A204.1 (cell line): ENCODE data around the gene XDH.

ENCODE experiments used
- FAIRE-seq: peaks from 2 replicates; lab custom pipeline; 2012; peaks lifted over from hg19 to GRCh38; lab: Jason Lieb, UNC

The XDH gene

DNA sequence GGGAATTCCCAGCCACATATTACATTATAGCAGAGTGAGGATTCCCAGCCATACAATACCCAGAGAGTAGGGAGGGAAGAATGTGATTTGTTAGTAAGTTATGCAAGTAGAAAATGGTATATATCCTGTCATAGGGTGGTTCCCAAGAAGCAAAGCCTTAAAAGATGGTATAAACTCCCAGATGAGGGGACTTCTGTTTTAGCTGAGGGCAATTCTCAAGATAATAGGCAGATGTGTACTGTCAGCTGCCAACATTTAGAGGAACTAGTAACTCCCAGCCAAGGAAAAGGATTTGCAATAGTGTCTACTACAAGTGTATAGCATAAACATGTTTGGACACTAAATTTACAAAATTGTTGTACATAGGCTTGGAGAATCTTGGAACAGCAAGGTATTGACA lies 86.5 kb downstream of the XDH start:
- no peak for FAIRE-seq

DNA sequence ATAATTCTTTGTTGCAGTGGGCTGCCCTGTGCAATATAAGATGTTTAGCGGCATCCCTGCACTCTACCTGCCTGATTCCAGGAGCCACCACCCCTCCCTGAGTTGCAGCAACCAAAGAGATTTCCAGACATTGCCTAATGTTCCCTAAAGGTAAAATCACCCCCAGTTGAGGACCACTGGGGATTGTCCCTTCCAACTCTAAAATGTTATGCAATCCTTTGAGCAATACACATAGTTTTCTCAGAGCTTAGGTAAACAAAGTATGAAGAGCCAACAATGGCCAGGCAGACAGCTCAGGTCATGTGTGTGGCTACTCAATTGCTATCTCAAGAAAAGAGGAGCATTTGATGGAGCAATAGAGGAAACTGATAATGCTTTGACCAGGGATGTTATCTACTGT lies 87.0 kb downstream of the XDH start:
- no peak for FAIRE-seq

DNA sequence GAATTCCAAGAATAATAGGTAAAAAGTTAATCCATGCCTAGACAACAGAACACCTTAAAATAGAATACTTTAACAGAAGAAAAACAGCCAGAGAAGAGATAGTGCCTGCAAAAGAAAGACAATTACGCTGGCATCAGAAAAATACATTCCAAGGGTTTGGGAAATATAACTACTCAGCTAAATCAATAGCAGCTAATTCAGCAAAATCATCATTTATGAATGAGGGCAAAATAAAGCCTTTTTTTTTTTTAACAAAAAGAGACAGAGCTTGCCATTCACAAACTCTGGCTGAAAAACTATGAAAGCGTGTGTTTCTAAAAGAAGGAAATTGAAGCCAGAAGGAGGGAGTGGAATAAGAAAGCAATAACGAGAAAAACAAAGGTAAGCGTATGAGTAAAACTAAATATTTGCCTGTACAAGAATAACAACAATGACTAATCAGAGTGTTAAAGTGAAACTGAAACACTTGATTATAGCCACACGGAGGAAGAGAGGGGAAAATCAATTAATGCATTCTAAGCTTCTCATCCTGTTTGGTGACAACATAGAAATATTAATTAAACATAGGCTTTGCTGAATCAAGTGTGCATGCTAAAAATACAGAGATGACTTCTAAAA lies 90.4 kb downstream of the XDH start:
- FAIRE-seq = no peak

GRCh38 chr2:31322371-31322770 lies 92.2 kb downstream of the XDH start:
- FAIRE-seq = no peak

DNA sequence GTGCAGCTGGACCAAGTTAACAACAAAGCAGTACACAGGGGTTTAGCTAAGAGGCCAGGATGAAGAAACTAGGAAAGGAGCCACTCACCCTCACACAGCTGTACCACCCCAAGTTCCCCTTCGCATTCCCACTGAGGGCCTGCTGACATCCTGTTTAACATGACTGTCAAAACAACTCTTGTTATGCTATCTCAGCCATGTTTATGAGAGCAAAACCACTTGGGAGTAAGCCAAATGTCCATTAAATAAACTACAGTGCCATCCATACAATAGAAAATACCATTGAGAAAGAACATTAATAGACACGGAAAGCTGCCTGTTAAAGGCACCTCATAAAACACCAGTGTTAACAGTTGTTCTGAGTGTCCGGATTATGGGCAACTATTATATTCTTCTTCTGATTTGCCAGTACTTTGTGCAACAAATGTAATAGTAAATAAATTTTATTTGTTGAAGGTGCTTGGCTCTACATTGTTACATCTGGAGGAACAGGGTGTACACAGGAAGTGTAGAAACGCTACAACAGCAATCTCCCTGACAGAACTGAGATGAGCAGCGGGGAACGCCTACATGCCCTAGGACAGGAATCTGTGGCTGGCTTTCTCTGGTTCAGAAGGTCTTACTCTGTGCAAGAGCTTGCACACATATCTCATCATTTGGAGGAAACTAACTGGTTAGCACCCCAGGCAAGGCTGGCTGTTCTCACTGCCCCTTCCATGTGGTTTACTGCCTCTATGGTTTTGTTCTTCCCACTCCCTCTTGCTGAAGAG lies 95.0 kb downstream of the XDH start:
- FAIRE-seq = no peak

DNA sequence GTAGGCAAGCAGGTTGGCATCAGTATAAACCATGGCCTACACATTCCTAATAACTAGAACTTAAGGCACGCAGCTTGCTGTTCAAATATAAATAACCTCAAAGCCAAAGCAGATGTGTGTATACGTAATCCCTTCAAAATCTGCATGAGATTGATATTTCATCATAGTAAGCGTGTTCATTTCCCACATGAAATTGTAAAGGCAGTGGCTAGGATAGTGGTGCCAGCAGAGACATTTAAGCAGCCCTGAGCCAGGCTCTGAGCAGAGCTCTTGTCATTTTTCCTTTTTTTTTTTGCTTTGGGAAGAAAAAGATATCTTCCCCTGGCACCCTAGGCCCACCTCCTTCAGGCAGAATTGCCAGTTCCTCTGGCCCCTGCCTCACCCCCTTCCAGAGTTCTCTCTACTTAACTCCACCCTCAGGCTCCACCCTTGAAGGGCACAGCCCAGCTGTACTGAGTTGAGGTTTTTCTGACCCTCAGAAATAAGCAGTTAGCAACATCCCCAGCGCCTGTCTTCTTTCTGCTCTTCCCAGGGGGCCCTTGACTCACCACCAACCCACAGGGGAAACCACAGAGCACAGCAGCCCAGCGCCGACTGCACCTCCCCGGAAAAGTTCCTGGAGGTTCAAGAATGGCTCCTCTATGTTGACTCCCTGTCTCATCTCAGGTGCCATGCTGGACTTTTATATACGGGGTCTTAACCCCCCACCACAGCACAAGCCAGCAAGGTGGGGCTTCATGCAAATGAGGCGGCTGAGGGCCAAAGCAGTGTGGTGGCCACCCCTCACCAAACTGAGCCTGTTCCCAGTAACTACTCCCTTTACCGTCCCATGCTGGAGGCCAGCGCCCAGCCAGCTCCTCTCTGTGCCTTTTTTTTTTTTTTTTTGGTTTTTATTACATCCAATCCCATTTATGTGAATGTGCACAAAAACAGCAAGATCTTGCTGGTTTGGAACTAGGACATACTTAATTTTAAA lies 95.9 kb downstream of the XDH start:
- FAIRE-seq = no peak

GRCh38 chr2:31317396-31317795 lies 97.1 kb downstream of the XDH start:
- FAIRE-seq = no peak

GRCh38 chr2:31314761-31315160 lies 99.8 kb downstream of the XDH start:
- no peak for FAIRE-seq

- FAIRE-seq = no peak
Observed at GRCh38 chr2:31312898-31313297, 101.6 kb downstream of the XDH start.

GRCh38 chr2:31304816-31305215 lies 109.7 kb downstream of the XDH start:
- no peak for FAIRE-seq

DNA sequence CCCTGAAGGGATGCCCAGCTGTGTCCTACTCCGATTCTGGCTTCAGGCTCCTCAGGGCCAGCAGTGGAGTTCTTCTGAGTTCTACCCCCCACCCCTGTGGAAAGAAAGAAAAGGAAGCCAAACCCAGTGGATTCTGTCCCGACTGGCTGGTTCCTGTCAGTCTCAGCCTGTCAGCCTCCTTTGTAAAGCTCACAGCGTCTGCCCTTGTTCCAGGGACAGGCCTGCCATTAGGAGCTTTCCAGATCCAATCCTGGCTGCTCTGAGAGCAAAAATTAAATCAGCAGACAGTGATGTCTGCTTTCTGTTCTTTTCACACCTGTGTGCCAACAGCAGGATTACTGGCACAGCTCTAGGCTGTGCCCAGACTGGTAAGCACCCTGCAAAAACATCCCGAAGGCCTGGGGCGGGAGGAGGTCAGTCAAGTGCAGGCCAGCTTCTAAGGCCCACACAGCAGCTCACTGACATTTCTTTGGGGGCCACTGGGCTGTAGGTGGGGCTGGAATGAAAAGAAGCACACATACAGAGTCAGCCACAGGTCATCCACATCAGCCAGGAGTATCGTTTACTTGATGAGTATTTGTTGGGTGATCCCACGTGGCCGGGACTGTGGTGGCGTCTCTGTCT lies 111.5 kb downstream of the XDH start:
- FAIRE-seq = no peak

DNA sequence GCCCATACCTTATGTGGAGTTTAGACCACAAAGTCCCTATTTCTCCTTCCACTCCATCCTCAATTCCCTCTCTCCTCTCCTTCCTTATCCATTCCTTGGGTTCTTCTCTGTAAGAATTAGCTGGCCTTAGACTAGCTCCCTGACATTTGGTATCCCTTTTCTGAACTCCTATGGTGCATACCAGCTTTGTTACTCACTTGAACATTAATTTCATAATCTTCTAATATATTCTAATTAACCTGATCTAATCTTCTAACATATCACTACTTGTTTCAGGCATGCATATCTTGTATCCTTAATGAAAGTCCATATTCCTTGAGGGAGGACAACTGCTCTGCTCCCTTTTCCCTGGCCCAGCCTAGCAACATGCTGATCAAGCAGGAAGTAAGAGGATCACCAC lies 114.2 kb downstream of the XDH start:
- no peak for FAIRE-seq

DNA sequence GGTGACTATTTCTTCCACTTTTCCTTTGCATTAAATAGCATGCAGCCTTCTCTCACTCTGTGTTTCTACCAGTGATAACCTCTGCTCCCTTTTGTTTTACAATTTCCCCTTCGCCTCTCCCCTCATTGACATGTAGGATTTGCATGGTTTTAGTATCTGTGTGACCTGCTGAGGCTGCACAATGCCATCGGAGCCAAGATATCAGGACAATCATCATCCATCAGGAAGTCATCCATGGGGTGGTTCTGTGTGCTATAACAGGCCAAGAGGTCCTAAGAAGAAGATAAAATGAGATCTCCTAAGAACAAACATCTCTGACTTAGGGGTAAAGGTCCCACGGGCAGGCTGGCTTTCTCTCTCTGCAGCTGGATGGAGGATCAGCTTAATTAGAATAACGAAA lies 115.0 kb downstream of the XDH start:
- FAIRE-seq = no peak

DNA sequence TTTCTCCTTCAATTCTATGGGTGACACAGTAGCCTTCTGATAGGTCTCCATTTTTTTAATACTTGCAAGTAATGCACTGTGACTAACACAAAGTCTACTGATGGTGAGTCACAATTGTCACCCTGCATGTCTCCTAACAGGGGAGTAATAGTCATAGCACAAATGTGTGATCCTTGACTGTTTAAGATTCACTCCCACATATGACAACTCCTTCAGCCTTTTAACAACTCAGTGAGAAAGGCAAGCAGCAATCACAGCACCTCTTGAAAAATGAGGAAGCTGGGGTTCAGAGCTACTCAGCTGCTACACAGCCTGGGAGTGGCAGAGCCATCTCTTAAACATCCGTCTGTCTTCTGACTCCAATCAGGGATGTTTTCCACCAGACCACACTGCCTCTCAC lies 116.8 kb downstream of the XDH start:
- FAIRE-seq = no peak

GRCh38 chr2:31296641-31297287 lies 117.8 kb downstream of the XDH start:
- FAIRE-seq = no peak

DNA sequence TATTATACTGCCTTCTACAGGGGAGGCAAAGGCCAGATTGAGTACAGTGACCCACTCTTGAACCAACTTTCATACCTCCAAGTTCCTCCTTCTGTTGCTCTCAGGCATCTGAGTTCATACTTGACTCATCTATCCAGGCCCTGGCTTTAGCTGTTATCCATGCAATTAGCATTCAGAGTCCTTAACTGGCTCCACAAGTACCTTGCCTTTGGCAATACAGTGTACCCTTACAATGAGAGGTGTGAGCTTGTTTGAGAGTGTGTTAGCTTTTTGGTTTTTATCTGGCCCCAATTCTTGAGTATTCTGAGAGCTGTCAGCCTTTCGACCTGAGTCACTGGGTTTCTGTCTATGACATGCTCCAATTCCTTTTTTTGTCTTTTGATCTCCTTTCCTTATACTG lies 120.3 kb downstream of the XDH start:
- FAIRE-seq = no peak

DNA sequence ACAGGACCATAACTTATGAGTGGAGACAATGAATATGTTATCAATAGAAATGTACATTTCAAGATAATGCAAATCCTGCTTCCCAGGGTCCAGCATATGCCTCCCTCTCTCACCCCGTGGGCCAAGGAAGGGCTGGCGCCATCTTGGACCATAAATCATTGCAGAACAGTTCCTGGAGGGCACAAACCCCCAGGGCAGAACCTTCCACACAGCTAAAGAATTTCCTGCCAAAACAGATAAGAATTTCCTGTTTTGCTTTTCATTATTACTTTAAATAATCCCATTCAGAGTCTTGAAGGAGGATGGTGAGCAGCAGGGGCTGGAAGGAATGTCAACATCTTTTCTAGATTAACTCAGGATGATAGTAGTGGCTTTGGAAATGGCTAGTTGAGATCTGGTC lies 126.9 kb downstream of the XDH start:
- no peak for FAIRE-seq

DNA sequence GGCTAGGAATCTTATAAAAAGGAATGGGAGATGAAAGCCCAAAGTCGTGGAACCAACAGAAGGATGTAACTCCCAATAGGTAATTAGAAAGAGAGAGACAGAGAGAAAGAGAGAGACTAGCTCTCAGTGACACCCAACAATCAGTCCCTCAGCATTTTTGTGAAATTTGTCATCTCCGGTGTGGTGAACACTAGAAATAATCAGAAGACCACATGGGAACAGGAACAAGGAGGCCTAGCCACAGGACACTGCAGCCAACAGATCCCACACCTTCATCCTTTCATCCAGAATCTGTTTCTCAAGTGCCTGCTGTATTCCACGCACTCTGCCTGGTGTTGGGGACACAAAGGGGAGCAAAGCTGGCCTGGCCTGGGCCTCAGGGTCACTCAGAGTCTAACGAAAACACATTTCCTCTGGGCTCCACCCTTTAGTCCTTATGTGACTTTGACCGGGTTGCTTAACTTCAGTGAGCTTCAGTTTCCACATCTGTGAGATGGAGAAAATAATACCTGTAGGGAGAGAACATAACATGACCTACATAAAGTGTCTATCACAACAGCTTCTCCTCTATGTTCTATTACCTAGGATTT lies 127.5 kb downstream of the XDH start:
- FAIRE-seq = no peak

GRCh38 chr2:31286230-31286629 lies 128.3 kb downstream of the XDH start:
- no peak for FAIRE-seq
